Diencephalon (tissue), 1 donor: ENCODE data around the gene PFN3. TPM values are rescaled to one million over a fixed set of nuclear protein-coding genes. Genes with fewer than 3 reads are reported as not detected.

Source experiments
- total RNA-seq: library from RNA; depleted of rRNA; stranded (reverse); fragments of >200 nt; gene quantifications from one replicate; pipeline ENCODE4 v1.2.3, GENCODE V29; 2014

PFN3 gene, protein sequence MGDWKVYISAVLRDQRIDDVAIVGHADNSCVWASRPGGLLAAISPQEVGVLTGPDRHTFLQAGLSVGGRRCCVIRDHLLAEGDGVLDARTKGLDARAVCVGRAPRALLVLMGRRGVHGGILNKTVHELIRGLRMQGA
- not detected for total RNA-seq

DNA sequence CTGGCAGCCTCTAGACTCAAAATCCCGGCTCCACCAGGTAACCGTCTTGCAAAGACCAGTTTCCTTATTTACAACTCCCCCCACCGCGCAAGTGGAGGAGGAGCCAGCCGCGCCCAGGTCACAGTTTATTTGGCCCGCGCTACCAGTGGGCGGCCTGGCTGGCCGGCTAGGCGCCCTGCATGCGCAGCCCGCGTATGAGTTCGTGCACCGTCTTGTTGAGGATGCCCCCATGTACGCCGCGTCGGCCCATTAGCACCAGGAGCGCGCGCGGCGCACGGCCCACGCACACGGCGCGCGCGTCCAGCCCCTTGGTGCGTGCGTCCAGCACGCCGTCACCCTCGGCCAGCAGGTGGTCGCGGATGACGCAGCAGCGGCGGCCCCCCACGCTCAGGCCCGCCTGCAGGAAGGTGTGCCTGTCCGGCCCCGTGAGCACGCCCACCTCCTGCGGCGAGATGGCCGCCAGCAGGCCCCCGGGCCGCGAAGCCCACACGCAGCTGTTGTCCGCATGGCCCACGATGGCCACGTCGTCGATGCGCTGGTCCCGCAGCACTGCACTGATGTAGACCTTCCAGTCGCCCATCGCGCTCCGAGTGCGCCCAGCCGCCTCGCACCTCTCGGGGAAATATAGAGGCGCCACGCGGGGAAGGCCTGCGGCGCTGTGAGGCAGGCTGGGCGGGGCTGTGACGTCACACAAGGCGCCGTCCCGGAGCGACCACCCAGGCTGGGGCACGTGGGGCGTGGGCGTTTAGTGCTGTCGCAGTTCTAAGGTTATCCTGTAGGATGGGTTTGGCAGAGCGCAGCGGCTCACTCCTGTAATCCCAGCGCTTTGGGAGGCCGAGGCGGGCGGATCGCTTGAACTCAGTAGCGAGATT lies at the start of gene PFN3:
TSS of gene PFN3 (minus strand) at position 665 of the 872 bp plus-strand sequence. CDS start at position 580, 85 bp downstream.

GRCh38 chr5:177446200-177447065 lies 46.0 kb upstream of the PFN3 start, which contains the start of gene PRR7:
Gene PRR7, plus strand, starts transcription at chr5:177446814. Its CDS starts 8,254 bp downstream, at chr5:177455068.

GRCh38 chr5:177426566-177427210 lies 26.2 kb upstream of the PFN3 start, which contains the start of gene GRK6:
Gene GRK6, plus strand, starts transcription at chr5:177426676. Its CDS starts 170 bp downstream, at chr5:177426846.

GRCh38 chr5:177409043-177409801 lies 8.8 kb upstream of the PFN3 start, which contains the start of gene F12:
Gene F12, minus strand, starts transcription at chr5:177409564. Its CDS starts 37 bp downstream, at chr5:177409527.

DNA sequence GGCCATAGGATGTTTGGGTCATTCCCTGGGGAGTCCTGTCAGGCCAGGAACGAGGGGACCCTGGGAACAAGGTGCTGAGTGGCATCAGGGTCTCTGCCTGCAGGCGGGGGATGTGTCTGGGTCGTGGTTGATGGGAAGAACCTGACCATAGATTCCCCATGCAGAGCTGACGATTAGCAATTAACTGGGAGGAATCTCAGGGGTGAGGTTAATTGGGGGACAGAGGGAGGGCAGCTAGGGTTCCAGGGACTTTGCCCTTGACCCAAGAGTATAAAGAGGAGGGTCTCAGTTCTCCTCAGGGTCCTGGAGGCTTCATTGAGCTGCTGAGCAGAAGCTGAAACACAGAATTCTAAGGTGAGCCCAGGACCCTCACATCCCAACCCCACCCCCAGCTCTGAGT lies 16.3 kb downstream of the PFN3 start, which contains the start of gene SLC34A1:
TSS of gene SLC34A1 (plus strand) at position 301 of the 400 bp plus-strand sequence. CDS start 1,308 bp downstream, outside the sequence.

GRCh38 chr5:177357459-177358351 lies 42.8 kb downstream of the PFN3 start, which contains the start of gene RGS14:
Gene RGS14, plus strand, starts transcription at chr5:177357924. Its CDS starts 101 bp downstream, at chr5:177358025.

DNA sequence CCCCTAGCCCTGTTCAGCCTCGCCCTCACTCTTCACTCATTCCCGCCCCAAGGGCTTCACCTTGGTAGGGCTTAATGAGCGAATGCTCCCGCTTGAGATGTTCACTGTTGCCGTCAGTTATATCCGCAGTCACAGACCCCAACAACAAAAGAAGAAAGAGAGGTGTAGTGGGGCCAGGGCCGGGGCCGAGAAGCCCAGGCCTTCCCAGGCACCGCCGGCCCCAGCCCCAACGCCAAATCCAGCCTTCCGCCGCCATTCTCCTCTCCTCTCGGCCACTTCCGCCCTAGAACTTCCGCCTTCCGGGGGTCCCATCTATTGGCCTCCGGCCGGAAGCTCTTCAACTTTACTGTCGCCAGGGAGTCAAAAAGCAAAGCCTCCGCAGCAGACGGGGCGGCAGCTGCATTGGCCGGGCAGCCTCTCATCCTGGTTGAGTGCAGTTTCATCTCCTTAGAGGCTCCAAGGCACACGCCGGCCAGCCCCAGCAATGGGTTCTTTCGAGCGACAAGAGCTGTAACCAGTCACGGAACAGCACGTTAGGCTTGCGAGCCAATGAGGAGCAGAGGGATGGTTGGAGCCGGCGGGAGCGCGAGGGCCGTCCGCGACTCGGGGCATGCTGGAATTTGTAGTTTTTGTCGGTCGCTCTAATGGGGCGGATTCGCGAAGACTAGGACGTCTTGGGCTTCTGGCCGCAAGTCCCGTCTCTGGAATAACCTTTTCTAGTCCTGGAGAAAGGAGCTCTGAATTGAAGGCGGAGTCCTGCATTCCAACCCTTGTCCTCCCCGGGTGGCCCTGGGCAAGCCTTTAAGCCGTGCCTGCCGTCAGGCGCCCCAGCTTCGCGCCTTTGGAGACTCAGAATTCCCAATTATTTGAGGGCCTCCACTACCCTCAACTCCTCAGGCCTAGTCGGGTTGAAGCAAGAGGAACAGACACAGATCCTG lies 48.8 kb downstream of the PFN3 start, which contains the start of gene LMAN2:
TSS of gene LMAN2 (minus strand) at position 277 of the 938 bp plus-strand sequence. CDS start at position 256, 21 bp downstream.

Other genes with a start within 250 kb of the PFN3 start
- 15.2 TPM for gene RAB24, start 96.9 kb downstream of the PFN3 start, total RNA-seq
- gene PRELID1, start 96.9 kb downstream of the PFN3 start, total RNA-seq: 48.2 TPM
- 4.4 TPM for gene MXD3, start 88.8 kb downstream of the PFN3 start, total RNA-seq
- 90.0 TPM for gene LMAN2, start 49.0 kb downstream of the PFN3 start, total RNA-seq
- gene RGS14, start 42.7 kb downstream of the PFN3 start, total RNA-seq: 10.1 TPM
- gene SLC34A1, start 16.2 kb downstream of the PFN3 start, total RNA-seq: not detected
- 7.4 TPM for gene F12, start 8.9 kb upstream of the PFN3 start, total RNA-seq
- 25.4 TPM for gene GRK6, start 26.0 kb upstream of the PFN3 start, total RNA-seq
- 17.1 TPM for gene PRR7, start 46.2 kb upstream of the PFN3 start, total RNA-seq
- 161 TPM for gene DBN1, start 73.0 kb upstream of the PFN3 start, total RNA-seq
- gene PDLIM7, start 96.9 kb upstream of the PFN3 start, total RNA-seq: 8.1 TPM
- gene DOK3, start 109.2 kb upstream of the PFN3 start, total RNA-seq: 4.4 TPM
- gene DDX41, start 116.3 kb upstream of the PFN3 start, total RNA-seq: 68.3 TPM
- 40.1 TPM for gene FAM193B, start 153.9 kb upstream of the PFN3 start, total RNA-seq
- gene TMED9, start 191.5 kb upstream of the PFN3 start, total RNA-seq: 44.8 TPM
- gene B4GALT7, start 199.5 kb upstream of the PFN3 start, total RNA-seq: 18.9 TPM